Neural progenitor cell (in vitro differentiated cells): ENCODE results near the gene UBR4. TPM values are rescaled to one million over a fixed set of nuclear protein-coding genes. Genes with fewer than 3 reads are reported as not detected.

Source experiments
- DNase-seq: peaks from one replicate; pipeline ENCODE4 v3.0.0-alpha.2; 2016; ENCODE audit warnings: low spot score
- H2AFZ ChIP-seq: fragments of 200-600 bp; sonication (generic); replicated peaks from 2 replicates; pipeline ENCODE4 v1.6.1; 2016; ENCODE audit warnings: antibody characterized with exemption
- H3F3A ChIP-seq: fragments of 200-600 bp; sonication (generic); 2 replicates; pipeline ENCODE4 v1.6.1; 2016; ENCODE audit warnings: antibody characterized with exemption, low read depth
- H3K27ac ChIP-seq: fragments of 200-600 bp; sonication (generic); 2 replicates; pipeline ENCODE4 v1.5.1; 2016; ENCODE audit warnings: mild to moderate bottlenecking
- H3K27me3 ChIP-seq: fragments of 200-600 bp; sonication (generic); 2 replicates; pipeline ENCODE4 v1.6.1; 2016; ENCODE audit warnings: mild to moderate bottlenecking, moderate library complexity
- H3K36me3 ChIP-seq: fragments of 200-600 bp; sonication (generic); 2 replicates; pipeline ENCODE4 v1.5.1; 2016
- H3K4me1 ChIP-seq: fragments of 200-600 bp; sonication (generic); 2 replicates; pipeline ENCODE4 v1.6.1; 2016; ENCODE audit warnings: mixed run types
- H3K4me2 ChIP-seq: fragments of 200-600 bp; sonication (generic); 2 replicates; pipeline ENCODE4 v1.6.1; 2016
- H3K4me3 ChIP-seq: fragments of 200-600 bp; sonication (generic); 2 replicates; pipeline ENCODE4 v1.5.1; 2016
- H3K79me2 ChIP-seq: fragments of 200-600 bp; sonication (generic); 2 replicates; pipeline ENCODE4 v1.6.1; 2016; ENCODE audit warnings: low read depth
- H3K9ac ChIP-seq: fragments of 200-600 bp; sonication (generic); 2 replicates; pipeline ENCODE4 v1.6.1; 2016
- H3K9me3 ChIP-seq: fragments of 200-600 bp; sonication (generic); 2 replicates; pipeline ENCODE4 v1.5.1; 2016; ENCODE audit warnings: low read depth
- H4K20me1 ChIP-seq: fragments of 200-600 bp; sonication (generic); 2 replicates; pipeline ENCODE4 v1.6.1; 2016; ENCODE audit warnings: low read depth
- H3K27ac Mint-ChIP-seq: 3 replicates; pipeline ENCODE4 v1.8.0; 2021; ENCODE audit warnings: mixed read lengths
- H3K27me3 Mint-ChIP-seq: 2 replicates; pipeline ENCODE4 v1.8.0; 2022; ENCODE audit warnings: low read depth, mild to moderate bottlenecking, inconsistent platforms, moderate library complexity, mixed read lengths; ENCODE audit not compliant: insufficient read depth
- H3K36me3 Mint-ChIP-seq: 3 replicates; pipeline ENCODE4 v1.8.0; 2021; ENCODE audit warnings: mixed read lengths
- H3K4me1 Mint-ChIP-seq: 3 replicates; pipeline ENCODE4 v1.8.0; 2021; ENCODE audit warnings: mixed read lengths
- H3K4me3 Mint-ChIP-seq: 3 replicates; pipeline ENCODE4 v1.8.0; 2021; ENCODE audit warnings: mild to moderate bottlenecking, moderate library complexity, mixed read lengths
- H3K9me3 Mint-ChIP-seq: 3 replicates; pipeline ENCODE4 v1.8.0; 2020; ENCODE audit warnings: mixed read lengths
- CTCF ChIP-seq: fragments of 200-600 bp; sonication (generic); IDR thresholded peaks from 2 replicates; pipeline ENCODE4 v1.5.1; 2017; ENCODE audit warnings: antibody characterized with exemption, mild to moderate bottlenecking
- EZH2 ChIP-seq: fragments of 200-600 bp; sonication (generic); IDR thresholded peaks from 2 replicates; pipeline ENCODE4 v1.6.1; 2017; ENCODE audit warnings: antibody characterized with exemption, mild to moderate bottlenecking, moderate library complexity
- EZH2phosphoT487 ChIP-seq: fragments of 200-600 bp; sonication (generic); IDR thresholded peaks from 2 replicates; pipeline ENCODE4 v1.6.1; 2017; ENCODE audit warnings: antibody characterized with exemption
- total RNA-seq: library from RNA; depleted of rRNA; stranded (reverse); fragments of >200 nt; gene quantifications from 2 replicates; pipeline ENCODE4 v1.2.3, GENCODE V29; 2015; ENCODE audit warnings: low replicate concordance

UBR4 gene
- total RNA-seq, 1 donor from 2014 or later, result 71.2 TPM

GRCh38 chr1:19193004-19193403, 17.1 kb downstream of the UBR4 start:
- H3K9me3 ChIP-seq, result no peaks in the 10 kb centered on the region
- no peak overlapping the region for H3K4me3 ChIP-seq
- no peak for DNase-seq
- H4K20me1 ChIP-seq, result peaks cover 16% of the 10 kb centered on the region
- H3K4me1 ChIP-seq, result no peaks in the 10 kb centered on the region
- H3K27ac Mint-ChIP-seq, result no peak overlapping the region
- no peaks in the 10 kb centered on the region for H3K4me1 Mint-ChIP-seq
- no peak overlapping the region for H3K4me2 ChIP-seq
- H3K27me3 ChIP-seq, result no peaks in the 10 kb centered on the region
- H3K79me2 ChIP-seq, result no peaks in the 10 kb centered on the region
- H3F3A ChIP-seq, result no peaks in the 10 kb centered on the region
- no peaks in the 10 kb centered on the region for H3K9me3 Mint-ChIP-seq
- no peaks in the 10 kb centered on the region for H3K27me3 Mint-ChIP-seq
- H3K9ac ChIP-seq, result no peak overlapping the region
- H2AFZ ChIP-seq, result no peak overlapping the region
- no peak for TF ChIP-seq EZH2
- TF ChIP-seq EZH2phosphoT487, result no peak
- TF ChIP-seq CTCF, result no peak
- H3K4me3 Mint-ChIP-seq, result no peak overlapping the region
- H3K36me3 Mint-ChIP-seq, result peaks cover 21% of the 10 kb centered on the region
- H3K27ac ChIP-seq, result no peak overlapping the region
- peaks cover 30% of the 10 kb centered on the region for H3K36me3 ChIP-seq

GRCh38 chr1:19191811-19192210, 18.3 kb downstream of the UBR4 start:
- no peak for DNase-seq
- Histone ChIP-seq H3K4me1 (no peaks in the 10 kb centered on the region), H4K20me1 (peaks cover 14% of the 10 kb centered on the region), H3K36me3 (peaks cover 33% of the 10 kb centered on the region), H2AFZ (no peak overlapping the region), H3K27ac (no peak overlapping the region), H3K9ac (no peak overlapping the region), H3K27me3 (no peaks in the 10 kb centered on the region), H3K4me2 (no peak overlapping the region), H3K9me3 (no peaks in the 10 kb centered on the region), H3K79me2 (no peaks in the 10 kb centered on the region), H3K4me3 (no peak overlapping the region), H3F3A (no peaks in the 10 kb centered on the region)
- H3K9me3 Mint-ChIP-seq, result no peaks in the 10 kb centered on the region
- no peaks in the 10 kb centered on the region for H3K27me3 Mint-ChIP-seq
- no peak overlapping the region for H3K4me3 Mint-ChIP-seq
- H3K4me1 Mint-ChIP-seq, result no peaks in the 10 kb centered on the region
- H3K27ac Mint-ChIP-seq, result no peak overlapping the region
- TF ChIP-seq CTCF, result no peak
- no peak for TF ChIP-seq EZH2
- TF ChIP-seq EZH2phosphoT487, result no peak
- peaks cover 20% of the 10 kb centered on the region for H3K36me3 Mint-ChIP-seq

- no peaks in the 10 kb centered on the region for H3K27me3 Mint-ChIP-seq
- H3K4me2 ChIP-seq, result no peak overlapping the region
- H3K4me1 ChIP-seq, result no peaks in the 10 kb centered on the region
- no peak overlapping the region for H3K27ac ChIP-seq
- no peak for DNase-seq
- no peaks in the 10 kb centered on the region for H3F3A ChIP-seq
- H3K36me3 Mint-ChIP-seq, result peaks cover 30% of the 10 kb centered on the region
- no peak overlapping the region for H3K27ac Mint-ChIP-seq
- H3K9me3 ChIP-seq, result no peaks in the 10 kb centered on the region
- H3K79me2 ChIP-seq, result no peaks in the 10 kb centered on the region
- no peak overlapping the region for H3K4me3 Mint-ChIP-seq
- H3K9me3 Mint-ChIP-seq, result no peaks in the 10 kb centered on the region
- H3K4me3 ChIP-seq, result no peak overlapping the region
- H3K36me3 ChIP-seq, result peaks cover 33% of the 10 kb centered on the region
- H3K4me1 Mint-ChIP-seq, result no peaks in the 10 kb centered on the region
- no peak overlapping the region for H3K9ac ChIP-seq
- TF ChIP-seq EZH2, result no peak
- no peak for TF ChIP-seq CTCF
- TF ChIP-seq EZH2phosphoT487, result no peak
- no peaks in the 10 kb centered on the region for H3K27me3 ChIP-seq
- H2AFZ ChIP-seq, result no peak overlapping the region
- peaks cover 14% of the 10 kb centered on the region for H4K20me1 ChIP-seq
Observed at GRCh38 chr1:19190468-19190867, 19.6 kb downstream of the UBR4 start.
